Activated CD4-positive, CD25-positive, alpha-beta regulatory T cell treated with anti-CD3 and anti-CD28 coated beads, Interleukin-2, amount 50 U/mL, for 16 hours (primary cell): ENCODE data around the gene NADSYN1.

ENCODE experiments used
- DNase-seq: peaks from one replicate; pipeline ENCODE4 v3.0.0-alpha.2; 2020; ENCODE audit warnings: low read depth, low spot score

Gene NADSYN1

DNA sequence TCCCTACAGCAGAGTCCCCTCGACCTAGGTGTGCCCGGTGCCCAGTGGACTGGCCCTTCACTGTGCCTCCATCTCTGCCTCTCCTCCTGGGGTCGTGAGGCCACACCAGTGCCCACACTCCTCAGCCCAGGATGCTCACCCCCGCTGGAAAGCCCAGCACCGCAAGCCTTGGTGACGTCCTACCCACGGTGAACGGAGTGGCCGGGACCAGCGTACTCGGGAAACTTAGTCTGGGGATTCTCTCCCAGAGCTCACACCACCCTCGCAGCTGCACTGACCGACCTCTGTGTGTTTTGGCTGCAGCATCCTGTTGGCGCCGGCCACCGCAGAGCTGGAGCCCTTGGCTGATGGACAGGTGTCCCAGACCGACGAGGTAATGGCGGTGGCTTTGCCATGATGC, 38.5 kb downstream of the NADSYN1 start:
- DNase-seq = no peak

GRCh38 chr11:71491940-71492339, 38.9 kb downstream of the NADSYN1 start:
- DNase-seq = no peak

GRCh38 chr11:71495286-71496230, 42.6 kb downstream of the NADSYN1 start:
- no peak for DNase-seq

DNA sequence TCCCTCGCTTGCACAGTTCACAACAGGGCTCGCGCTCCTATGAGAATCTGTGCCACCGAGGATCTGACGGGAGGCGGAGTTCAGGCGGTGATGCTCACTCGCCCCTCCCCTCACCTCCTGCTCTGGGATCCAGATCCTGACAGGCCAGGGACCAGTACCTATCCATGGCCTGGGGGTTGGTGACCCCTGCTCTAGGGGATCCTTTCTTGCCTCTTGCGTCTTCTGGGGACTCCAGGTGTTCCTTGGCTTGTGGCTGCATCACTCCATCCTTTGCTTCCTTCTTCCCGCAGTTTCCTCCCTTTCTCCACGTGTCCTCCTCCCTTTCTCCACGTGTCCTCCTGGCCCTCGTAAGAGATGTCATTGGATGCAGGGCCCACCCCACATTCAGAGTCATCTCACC, 43.4 kb downstream of the NADSYN1 start:
- DNase-seq = no peak

GRCh38 chr11:71498091-71498490, 45.1 kb downstream of the NADSYN1 start:
- DNase-seq = no peak

GRCh38 chr11:71499125-71499524, 46.1 kb downstream of the NADSYN1 start:
- no peak for DNase-seq

DNA sequence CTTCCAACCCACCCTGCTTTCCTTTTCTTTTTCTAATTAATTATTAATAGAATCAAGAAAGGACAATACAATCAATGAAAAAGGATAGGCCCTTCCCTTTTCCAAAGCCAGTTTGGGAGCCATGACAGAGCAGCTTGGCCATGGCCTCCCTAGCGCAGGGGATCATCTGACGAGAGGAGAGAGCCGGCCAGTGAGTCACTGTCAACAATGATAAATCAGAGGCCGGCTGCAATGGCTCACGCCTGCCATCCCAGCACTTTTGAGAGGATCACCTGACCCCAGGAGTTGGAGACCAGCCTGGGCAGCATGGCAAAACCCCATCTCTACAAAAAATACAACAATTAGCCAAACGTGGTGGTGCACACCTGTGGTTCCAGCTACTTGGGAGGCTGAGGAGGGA, 46.5 kb downstream of the NADSYN1 start:
- no peak for DNase-seq

DNA sequence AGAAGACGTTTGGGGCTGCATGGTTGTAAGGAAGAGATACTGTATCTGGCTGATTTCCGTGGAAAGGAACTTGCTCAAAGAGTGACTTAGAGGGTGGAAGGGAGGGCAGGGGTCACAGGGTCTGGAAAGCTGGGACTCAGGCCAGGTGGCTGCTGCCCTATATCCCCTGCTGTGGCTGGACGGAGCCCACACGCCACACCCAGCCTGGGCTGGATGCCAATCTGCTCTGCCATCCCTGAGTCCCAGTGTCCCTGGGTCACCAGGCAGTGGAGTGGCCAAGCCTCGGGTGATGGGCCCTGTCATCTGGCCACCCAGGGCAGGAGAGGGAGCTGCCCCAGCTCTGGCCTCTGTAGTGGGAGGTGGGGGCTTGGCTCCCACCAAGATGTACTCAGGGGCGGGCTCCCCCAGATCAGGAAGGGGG, 47.6 kb downstream of the NADSYN1 start:
- DNase-seq = no peak

- DNase-seq = no peak
These were observed 48.3 kb downstream of the NADSYN1 start for GRCh38 chr11:71501071-71501985.

GRCh38 chr11:71502026-71502425, 49.0 kb downstream of the NADSYN1 start:
- no peak for DNase-seq

DNA sequence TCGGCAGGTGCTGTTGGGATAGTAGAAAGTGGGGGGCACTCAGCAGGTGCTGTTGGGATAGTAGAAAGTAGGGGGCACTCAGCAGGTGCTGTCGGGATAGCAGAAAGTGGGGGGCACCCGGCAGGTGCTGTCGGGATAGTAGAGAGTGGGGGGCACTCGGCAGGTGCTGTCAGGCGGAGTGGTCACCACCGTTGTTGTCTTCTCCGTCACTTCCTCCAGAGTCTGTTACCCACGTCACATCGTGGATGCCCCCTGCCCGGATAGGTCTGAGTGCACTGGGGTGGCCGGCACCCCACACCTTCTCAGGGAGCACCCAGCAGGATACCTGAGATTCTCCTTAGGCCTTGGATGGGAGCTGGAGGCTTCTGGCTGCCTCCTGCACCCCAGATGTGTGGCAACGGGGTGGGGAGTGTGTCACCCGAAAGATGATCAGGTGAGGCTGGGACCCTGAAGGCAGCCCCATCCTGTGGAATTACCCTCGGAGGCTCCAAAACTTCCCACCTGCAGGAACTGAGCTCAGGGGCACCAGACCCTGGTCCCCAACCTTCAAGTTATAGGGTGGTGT, 50.0 kb downstream of the NADSYN1 start:
- no peak for DNase-seq

DNA sequence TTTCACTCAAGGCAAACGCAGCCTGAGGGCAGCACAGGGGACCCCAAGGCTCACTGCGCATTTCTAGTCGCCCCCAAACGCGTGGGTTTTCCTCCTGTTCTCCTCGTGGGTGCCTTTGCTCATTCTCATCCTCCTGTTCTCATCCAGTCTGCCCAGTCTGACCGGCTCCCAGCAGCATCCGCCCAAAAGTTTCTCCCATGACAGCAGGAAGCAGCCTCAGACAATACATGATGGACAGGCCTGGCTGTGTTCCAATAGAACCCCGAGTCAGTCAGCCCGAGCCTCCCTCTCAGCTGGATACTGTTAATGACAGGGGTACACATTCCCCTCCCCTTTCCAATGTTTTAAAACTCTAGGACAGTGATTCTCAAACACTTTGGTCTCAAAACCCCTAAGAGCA, 51.5 kb downstream of the NADSYN1 start:
- no peak for DNase-seq

- no peak for DNase-seq
These were observed 52.0 kb downstream of the NADSYN1 start for GRCh38 chr11:71505001-71505400.

DNA sequence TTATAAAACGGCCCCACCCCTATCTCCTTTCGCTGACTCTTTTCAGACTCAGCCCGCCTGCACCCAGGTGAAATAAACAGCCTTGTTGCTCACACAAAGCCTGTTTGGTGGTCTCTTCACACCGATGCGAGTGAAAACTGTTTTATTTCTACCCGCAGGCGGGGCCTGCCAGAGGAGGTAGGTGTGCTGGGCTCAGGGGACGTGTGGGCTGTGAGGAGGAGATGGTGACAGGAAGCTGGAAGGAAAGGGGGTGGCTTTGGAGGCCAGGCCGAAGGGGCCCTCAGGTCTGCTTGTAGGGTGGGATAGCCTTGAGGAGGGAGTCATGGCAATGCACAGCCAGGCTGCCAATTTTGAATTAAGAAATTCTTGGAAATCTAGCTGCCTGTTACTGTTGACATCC, 52.8 kb downstream of the NADSYN1 start:
- no peak for DNase-seq

GRCh38 chr11:71507102-71507501, 54.1 kb downstream of the NADSYN1 start:
- DNase-seq = no peak

GRCh38 chr11:71518506-71519471, 65.8 kb downstream of the NADSYN1 start:
- DNase-seq = no peak

- DNase-seq = no peak
These were observed 66.5 kb downstream of the NADSYN1 start for GRCh38 chr11:71519546-71519945.

- DNase-seq = no peak
These were observed 72.4 kb downstream of the NADSYN1 start for GRCh38 chr11:71525188-71525937.

DNA sequence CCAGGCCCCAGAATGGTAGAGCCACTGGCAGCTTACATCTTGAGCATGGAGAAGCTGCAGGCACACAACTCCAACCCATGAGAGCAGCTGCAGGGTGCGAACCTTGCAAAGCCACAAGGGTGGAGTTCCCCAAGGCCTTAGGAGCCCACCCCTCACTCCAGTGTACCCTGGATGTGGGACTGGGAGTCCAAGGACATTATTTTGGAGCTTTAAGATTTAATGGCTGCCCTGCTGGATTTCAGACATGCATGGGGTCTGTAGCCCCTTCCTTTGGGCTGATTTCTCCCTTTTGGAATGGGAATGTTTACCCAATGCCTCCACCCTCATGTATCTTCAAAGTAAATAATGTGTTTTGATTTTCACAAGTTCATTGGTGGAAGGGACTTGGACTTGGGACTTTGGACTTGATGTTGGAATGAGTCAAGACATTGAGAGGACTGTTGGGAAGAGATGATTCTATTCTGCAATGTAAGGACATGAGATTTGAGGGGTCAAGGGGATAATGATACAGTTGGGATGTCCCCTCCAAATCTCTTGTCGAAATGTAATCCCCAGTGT, 73.0 kb downstream of the NADSYN1 start:
- no peak for DNase-seq
